GM12872 (cell line): Measurements from ENCODE around the gene TSPEAR.

ENCODE experiments used
- TF ChIP-seq, protein P1 (sequence below): IDR thresholded peaks from 3 replicates; pipeline ENCODE4 v1.5.1; 2011; ENCODE audit warnings: low read depth, mild to moderate bottlenecking, low read length, moderate library complexity; ENCODE audit not compliant: insufficient read depth

Gene TSPEAR

DNA sequence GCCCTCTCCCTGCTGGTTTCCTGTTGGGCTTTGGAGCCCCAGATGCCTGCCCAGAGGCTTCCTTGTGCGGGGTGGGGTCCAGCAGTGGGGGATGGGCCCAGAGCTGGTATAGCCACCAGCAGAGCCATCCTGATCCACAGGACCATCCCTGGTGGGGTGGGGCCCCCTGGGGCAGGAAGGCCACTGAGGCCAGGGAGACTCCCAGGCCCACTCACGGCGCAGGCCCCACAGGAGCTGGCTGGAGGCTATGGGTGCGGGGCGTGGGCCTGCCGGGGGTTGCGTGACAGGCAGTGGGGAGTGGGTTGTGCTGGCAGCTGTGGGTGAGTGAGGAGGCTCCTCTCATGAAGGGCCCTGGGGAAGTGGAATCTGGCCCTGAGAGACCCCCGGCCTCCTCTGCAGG is 250.4 kb downstream of the TSPEAR start:
- TF ChIP-seq, protein P1, sequence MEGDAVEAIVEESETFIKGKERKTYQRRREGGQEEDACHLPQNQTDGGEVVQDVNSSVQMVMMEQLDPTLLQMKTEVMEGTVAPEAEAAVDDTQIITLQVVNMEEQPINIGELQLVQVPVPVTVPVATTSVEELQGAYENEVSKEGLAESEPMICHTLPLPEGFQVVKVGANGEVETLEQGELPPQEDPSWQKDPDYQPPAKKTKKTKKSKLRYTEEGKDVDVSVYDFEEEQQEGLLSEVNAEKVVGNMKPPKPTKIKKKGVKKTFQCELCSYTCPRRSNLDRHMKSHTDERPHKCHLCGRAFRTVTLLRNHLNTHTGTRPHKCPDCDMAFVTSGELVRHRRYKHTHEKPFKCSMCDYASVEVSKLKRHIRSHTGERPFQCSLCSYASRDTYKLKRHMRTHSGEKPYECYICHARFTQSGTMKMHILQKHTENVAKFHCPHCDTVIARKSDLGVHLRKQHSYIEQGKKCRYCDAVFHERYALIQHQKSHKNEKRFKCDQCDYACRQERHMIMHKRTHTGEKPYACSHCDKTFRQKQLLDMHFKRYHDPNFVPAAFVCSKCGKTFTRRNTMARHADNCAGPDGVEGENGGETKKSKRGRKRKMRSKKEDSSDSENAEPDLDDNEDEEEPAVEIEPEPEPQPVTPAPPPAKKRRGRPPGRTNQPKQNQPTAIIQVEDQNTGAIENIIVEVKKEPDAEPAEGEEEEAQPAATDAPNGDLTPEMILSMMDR: no peak

DNA sequence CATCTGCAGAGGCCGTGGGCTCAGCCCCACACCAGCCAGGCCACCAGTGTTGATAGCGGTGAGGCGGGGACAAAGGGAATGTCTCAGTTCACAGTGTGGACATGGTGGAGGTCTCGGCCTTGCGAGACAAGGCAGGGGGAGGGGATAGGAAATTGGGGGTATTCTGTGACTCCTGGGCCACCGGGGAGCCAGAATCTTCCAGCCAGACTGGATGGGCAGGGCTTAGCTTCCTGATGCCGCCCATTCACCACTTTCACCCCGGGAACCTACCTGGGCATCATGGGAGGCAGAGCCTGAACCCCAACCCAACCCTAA is 251.0 kb downstream of the TSPEAR start:
- TF ChIP-seq, protein P1: no peak

DNA sequence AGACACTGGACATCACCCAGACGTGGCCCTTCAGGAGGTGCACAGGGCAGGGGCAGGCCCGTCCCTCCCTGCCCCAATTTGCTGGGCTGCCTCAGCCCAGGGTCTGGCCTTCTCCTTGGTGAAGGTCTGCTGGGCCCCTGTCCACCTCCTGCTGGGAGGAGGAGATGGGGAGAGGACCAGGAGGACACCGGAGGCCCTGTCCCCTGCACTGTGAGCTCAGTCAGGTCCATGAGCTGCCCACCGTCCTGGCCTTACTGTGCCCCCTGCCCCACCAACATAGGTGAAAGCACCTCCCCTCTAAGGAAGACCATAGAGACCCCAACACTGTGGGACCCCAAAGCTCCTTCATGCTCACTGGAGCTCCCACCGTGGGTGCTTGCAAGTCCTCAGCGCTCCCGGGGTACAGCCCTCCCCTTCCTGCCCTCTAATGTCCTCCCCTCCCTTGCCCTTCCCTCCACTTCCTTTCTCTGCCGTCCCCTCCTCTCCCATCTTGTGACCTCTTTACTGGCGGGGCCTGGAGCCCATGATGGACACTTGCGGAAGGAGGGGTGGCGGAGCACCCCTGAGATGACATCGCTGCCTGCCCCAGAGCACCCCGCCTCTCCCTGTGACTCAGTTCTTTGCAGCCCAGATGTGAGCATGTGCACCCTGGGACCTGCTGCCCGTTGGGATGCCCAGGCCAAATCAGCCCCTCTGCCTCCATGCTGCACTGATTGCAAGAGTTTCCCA is 251.5 kb downstream of the TSPEAR start:
- TF ChIP-seq, protein P1: no peak

DNA sequence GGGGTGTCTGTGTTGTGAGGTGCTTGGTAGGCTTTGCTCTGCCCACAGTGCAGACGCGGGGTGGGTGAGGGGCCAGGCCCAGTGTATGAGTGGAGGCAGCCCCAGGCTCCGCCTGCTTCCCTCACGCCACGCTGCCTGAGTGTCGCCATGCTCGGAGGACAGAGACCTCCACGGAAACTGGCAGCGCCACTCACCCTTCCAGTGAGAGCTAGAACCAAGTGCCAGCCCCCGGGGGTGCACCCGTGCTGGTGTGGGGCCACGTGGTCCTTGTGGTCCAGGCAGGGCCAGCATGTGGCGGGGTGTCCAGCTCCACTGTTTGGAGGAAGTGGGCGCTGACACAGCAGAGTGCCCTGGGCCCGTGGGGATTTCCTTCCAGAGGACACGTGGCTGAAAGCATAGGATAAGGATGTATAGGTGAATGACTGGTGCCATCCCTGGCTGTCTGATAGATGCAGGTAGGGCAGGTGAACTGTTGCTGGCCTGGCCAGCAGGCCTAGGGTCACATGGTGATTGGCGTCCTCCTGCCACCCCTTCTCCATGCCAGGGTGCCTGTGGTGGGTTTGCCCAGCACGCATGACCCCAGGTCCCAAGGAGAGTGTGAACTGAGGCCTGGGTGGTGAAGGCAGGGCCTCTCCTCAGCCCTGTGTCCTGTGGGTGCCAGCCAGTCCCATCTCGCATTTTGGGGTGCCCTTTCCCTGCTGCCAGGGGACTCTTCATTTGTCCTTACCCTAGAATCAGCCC is 252.2 kb downstream of the TSPEAR start:
- TF ChIP-seq, protein P1: no peak

DNA sequence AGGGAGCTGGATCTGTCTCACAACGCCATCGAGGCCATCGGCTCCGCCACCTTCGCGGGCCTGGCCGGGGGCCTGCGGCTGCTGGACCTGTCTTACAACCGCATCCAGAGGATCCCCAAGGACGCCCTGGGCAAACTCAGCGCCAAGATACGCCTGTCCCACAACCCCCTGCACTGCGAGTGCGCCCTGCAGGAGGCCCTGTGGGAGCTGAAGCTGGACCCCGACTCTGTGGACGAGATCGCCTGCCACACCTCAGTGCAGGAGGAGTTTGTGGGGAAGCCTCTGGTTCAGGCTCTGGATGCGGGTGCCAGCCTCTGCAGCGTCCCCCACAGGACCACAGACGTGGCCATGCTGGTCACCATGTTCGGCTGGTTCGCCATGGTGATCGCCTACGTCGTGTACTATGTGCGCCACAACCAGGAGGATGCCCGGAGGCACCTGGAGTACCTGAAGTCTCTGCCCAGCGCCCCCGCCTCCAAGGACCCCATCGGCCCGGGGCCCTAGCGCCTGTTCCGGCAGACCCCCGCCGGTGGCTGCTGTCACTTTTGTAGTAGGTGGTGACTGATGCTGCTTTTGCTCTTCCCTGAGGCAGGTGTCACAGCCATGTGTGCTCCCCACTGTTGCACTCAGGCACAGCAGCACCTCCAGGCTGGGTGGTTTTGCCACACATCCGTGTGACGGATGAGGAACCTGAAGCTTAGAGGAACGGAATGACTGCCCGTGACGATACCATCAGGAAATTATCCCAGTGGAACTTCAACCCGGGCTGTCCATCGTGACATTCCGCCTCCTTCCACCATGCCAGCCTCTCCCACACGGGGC is 254.2 kb downstream of the TSPEAR start:
- TF ChIP-seq, protein P1: no peak

DNA sequence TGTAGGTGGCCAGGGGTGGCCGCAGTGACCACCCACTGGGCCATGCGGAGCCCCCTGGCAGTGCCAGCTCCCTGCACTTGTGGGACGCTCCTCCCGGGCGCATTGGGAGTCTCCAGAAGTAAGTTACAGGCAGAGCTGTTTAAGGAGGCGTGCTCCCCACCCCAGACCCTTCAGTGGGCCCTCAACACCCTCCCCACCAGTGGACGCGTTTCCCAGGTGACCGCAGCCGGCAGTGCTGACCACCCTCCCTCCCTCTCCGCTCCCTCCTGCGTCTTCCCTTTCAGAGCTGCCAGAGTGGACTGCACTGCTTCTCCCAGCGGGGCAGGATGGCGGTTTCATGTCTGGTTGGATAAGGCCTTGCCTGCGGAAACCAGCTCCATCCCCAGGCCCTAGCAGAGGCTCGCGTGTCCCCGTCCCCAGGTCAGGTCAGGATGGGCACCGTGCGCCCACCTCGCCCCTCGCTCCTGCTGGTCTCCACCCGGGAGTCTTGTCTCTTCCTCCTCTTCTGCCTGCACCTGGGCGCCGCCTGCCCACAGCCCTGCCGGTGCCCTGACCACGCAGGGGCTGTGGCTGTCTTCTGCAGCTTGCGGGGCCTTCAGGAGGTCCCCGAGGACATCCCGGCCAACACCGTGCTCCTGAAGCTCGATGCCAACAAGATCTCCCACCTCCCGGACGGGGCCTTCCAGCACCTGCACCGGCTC is 255.0 kb downstream of the TSPEAR start:
- TF ChIP-seq, protein P1: no peak

DNA sequence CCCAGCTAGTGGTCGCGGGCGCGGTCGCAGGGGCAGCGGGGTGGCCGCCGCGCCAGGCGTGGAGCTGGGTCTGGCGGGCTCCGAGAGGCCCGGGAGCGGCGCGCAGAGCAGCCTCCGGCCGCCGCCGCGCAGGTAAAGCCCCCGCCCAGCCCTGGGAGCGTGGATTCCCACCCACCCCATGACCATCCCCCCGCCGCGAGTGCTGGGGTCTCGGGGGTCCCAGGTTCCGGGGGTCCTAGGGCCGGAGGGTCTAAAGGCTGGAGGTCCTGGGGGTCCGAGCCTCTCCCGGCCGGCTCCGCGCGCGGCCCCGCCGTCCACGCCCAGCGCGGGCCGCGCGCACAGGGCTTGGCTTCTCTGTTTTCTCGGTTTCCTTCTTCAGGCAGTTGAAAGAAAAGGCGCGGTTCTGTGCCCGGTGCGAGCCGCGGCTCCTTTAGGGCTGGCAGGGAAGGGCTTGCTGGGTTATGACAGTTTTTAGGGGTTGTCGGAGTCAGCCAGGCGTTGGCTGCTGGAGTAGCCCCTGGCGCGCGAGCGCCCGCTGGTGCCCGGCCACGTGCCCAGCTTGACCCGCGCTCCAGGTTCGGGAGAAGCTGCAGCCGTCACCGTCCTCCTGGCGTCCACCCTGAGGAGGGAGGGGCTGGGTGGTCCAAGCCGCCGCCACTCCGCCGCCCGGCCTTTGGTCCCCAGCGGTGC is 255.7 kb downstream of the TSPEAR start:
- TF ChIP-seq, protein P1: peak; percentile 47
